MM.1S (cell line): ENCODE data around the gene TCTN3.

ENCODE experiments used
- DNase-seq: peaks from one replicate; pipeline ENCODE4 v3.0.0-alpha.2; 2015
- H2AFZ ChIP-seq: fragments of 300-600 bp; sonication (generic); 2 replicates; pipeline ENCODE4 v1.6.0; 2016; ENCODE audit warnings: antibody characterized with exemption, low read length
- H3F3A ChIP-seq: fragments of 300-600 bp; sonication (generic); 2 replicates; pipeline ENCODE4 v1.6.1; 2016; ENCODE audit warnings: mild to moderate bottlenecking, antibody characterized with exemption, low read length, moderate library complexity, mixed read lengths; ENCODE audit not compliant: insufficient read depth
- H3K27ac ChIP-seq: fragments of 300-600 bp; sonication (generic); 2 replicates; pipeline ENCODE4 v1.5.1; 2016; ENCODE audit warnings: mild to moderate bottlenecking, low read length
- H3K27me3 ChIP-seq: fragments of 300-600 bp; sonication (generic); replicated peaks from 2 replicates; pipeline ENCODE4 v1.6.0; 2016; ENCODE audit warnings: low read length; ENCODE audit not compliant: insufficient read depth
- H3K36me3 ChIP-seq: fragments of 300-600 bp; sonication (generic); replicated peaks from 2 replicates; pipeline ENCODE4 v1.6.1; 2016; ENCODE audit warnings: mild to moderate bottlenecking, low read length, mixed read lengths; ENCODE audit not compliant: insufficient read depth
- H3K4me1 ChIP-seq: fragments of 300-600 bp; sonication (generic); 2 replicates; pipeline ENCODE4 v1.6.1; 2016; ENCODE audit warnings: low read length, mixed read lengths
- H3K4me2 ChIP-seq: fragments of 300-600 bp; sonication (generic); 2 replicates; pipeline ENCODE4 v1.6.0; 2016; ENCODE audit warnings: low read depth, low read length
- H3K4me3 ChIP-seq: fragments of 300-600 bp; sonication (generic); 2 replicates; pipeline ENCODE4 v1.5.1; 2016; ENCODE audit warnings: low read length, mixed read lengths
- H3K79me2 ChIP-seq: fragments of 300-600 bp; sonication (generic); 2 replicates; pipeline ENCODE4 v1.6.1; 2016; ENCODE audit warnings: mixed run types, low read length, mixed read lengths
- H3K9ac ChIP-seq: fragments of 300-600 bp; sonication (generic); 2 replicates; pipeline ENCODE4 v1.6.1; 2016; ENCODE audit warnings: low read length, mixed read lengths
- H3K9me2 ChIP-seq: fragments of 300-600 bp; sonication (generic); replicated peaks from 2 replicates; pipeline ENCODE4 v1.6.1; 2016; ENCODE audit warnings: mild to moderate bottlenecking, low read length, mixed read lengths; ENCODE audit not compliant: insufficient read depth
- H3K9me3 ChIP-seq: fragments of 300-600 bp; sonication (generic); replicated peaks from 2 replicates; pipeline ENCODE4 v1.6.1; 2016; ENCODE audit warnings: mild to moderate bottlenecking, low read length, mixed read lengths; ENCODE audit not compliant: insufficient read depth
- H4K20me1 ChIP-seq: fragments of 300-600 bp; sonication (generic); 2 replicates; pipeline ENCODE4 v1.6.1; 2016; ENCODE audit warnings: mild to moderate bottlenecking, low read length, moderate library complexity, mixed read lengths; ENCODE audit not compliant: insufficient read depth
- CTCF ChIP-seq: fragments of 300-600 bp; sonication (generic); IDR thresholded peaks from 2 replicates; pipeline ENCODE4 v1.5.1; 2016; ENCODE audit warnings: antibody characterized with exemption, low read length, mixed read lengths
- EZH2 ChIP-seq: fragments of 300-600 bp; sonication (generic); optimal IDR thresholded peaks from 2 replicates; pipeline ENCODE3; 2017; ENCODE audit warnings: low read depth, mild to moderate bottlenecking, antibody characterized with exemption, low read length, mixed read lengths
- EZH2phosphoT487 ChIP-seq: fragments of 300-600 bp; sonication (generic); IDR thresholded peaks from 2 replicates; pipeline ENCODE4 v1.6.1; 2018; ENCODE audit warnings: antibody characterized with exemption, low read length

Gene TCTN3

GRCh38 chr10:95693668-95694534 is at the start of gene TCTN3:
TSS of gene TCTN3 (minus strand) at chr10:95693927. CDS start at chr10:95693899, 28 bp downstream.
- peak within 1 kb of the TSS; percentile 94 for H2AFZ ChIP-seq
- no peaks in the 10 kb centered on the region for H3K9me3 ChIP-seq
- no peaks in the 10 kb centered on the region for H3K4me1 ChIP-seq
- peak within 1 kb of the TSS; percentile 97 for H3K4me3 ChIP-seq
- H3K36me3 ChIP-seq: no peaks in the 10 kb centered on the region
- TF ChIP-seq EZH2 (no peak), CTCF (peak; percentile 98)
- H3K79me2 ChIP-seq: peaks cover 24% of the 10 kb centered on the region
- H4K20me1 ChIP-seq: no peaks in the 10 kb centered on the region
- no peaks in the 10 kb centered on the region for H3K9me2 ChIP-seq
- H3K27ac ChIP-seq: peak within 1 kb of the TSS; percentile 58; the same call in 1 of the 2 replicates
- no peaks in the 10 kb centered on the region for H3K27me3 ChIP-seq
- DNase-seq: peak; percentile 100
- H3K4me2 ChIP-seq: peak within 1 kb of the TSS; percentile 78
- H3K9ac ChIP-seq: peak within 1 kb of the TSS; percentile 92
- H3F3A ChIP-seq: no peaks in the 10 kb centered on the region

- Histone ChIP-seq H3F3A (no peaks in the 10 kb centered on the region), H3K4me3 (no peak overlapping the region), H3K27me3 (no peaks in the 10 kb centered on the region), H3K9ac (no peak overlapping the region), H3K9me2 (no peaks in the 10 kb centered on the region), H3K9me3 (no peaks in the 10 kb centered on the region), H2AFZ (no peak overlapping the region), H3K27ac (no peak overlapping the region), H3K36me3 (no peaks in the 10 kb centered on the region), H4K20me1 (no peaks in the 10 kb centered on the region), H3K79me2 (no peaks in the 10 kb centered on the region), H3K4me2 (no peak overlapping the region), H3K4me1 (no peaks in the 10 kb centered on the region)
- no peak for DNase-seq
- no peak for TF ChIP-seq EZH2
- no peak for TF ChIP-seq EZH2phosphoT487
- TF ChIP-seq CTCF: no peak
Measured at GRCh38 chr10:95742962-95743535, 49.3 kb upstream of the TCTN3 start.

- no peak for DNase-seq
- TF ChIP-seq CTCF (no peak), EZH2phosphoT487 (no peak), EZH2 (no peak)
- Histone ChIP-seq H3K27me3 (no peaks in the 10 kb centered on the region), H3K79me2 (no peaks in the 10 kb centered on the region), H2AFZ (no peak overlapping the region), H3K9me3 (no peaks in the 10 kb centered on the region), H3K4me3 (no peak overlapping the region), H3K9ac (no peak overlapping the region), H4K20me1 (no peaks in the 10 kb centered on the region), H3K4me2 (no peak overlapping the region), H3K4me1 (no peaks in the 10 kb centered on the region), H3K9me2 (no peaks in the 10 kb centered on the region), H3F3A (no peaks in the 10 kb centered on the region), H3K27ac (no peak overlapping the region), H3K36me3 (no peaks in the 10 kb centered on the region)
Measured at GRCh38 chr10:95742485-95742884, 48.8 kb upstream of the TCTN3 start.
